DND-41 (cell line): ENCODE data around the gene TTC19.

Experiments used
- ATAC-seq: fragments of 200-7000 bp; cut with Tn5 transposase; 3 replicates; pipeline ENCODE4 v1.9.1; 2021; ENCODE audit warnings: low read depth; ENCODE audit not compliant: insufficient read depth
- DNase-seq: peaks from one replicate; pipeline ENCODE4 v3.0.0-alpha.2; 2020
- H2AFZ ChIP-seq: 2 replicates; pipeline ENCODE4 v1.6.0; 2012; ENCODE audit warnings: low read depth, low read length
- H3K27ac ChIP-seq: 2 replicates; pipeline ENCODE4 v1.5.1; 2012; ENCODE audit warnings: low read length, inconsistent platforms
- H3K27me3 ChIP-seq: fragments of 200-600 bp; sonication (generic); 2 replicates; pipeline ENCODE4 v1.6.0; 2012; ENCODE audit warnings: low read length, mild to moderate bottlenecking, inconsistent platforms; ENCODE audit not compliant: insufficient read depth, poor library complexity
- H3K36me3 ChIP-seq: 2 replicates; pipeline ENCODE4 v1.5.1; 2012; ENCODE audit warnings: low read length, inconsistent platforms; ENCODE audit not compliant: insufficient read depth
- H3K4me1 ChIP-seq: 2 replicates; pipeline ENCODE4 v1.5.1; 2012; ENCODE audit warnings: mild to moderate bottlenecking, low read length; ENCODE audit not compliant: insufficient read depth
- H3K4me2 ChIP-seq: 2 replicates; pipeline ENCODE4 v1.6.0; 2012; ENCODE audit warnings: mild to moderate bottlenecking, moderate library complexity, low read length, inconsistent platforms; ENCODE audit not compliant: insufficient read depth
- H3K4me3 ChIP-seq, 2 experiments: fragments of 200-600 bp in 1 of 2; shearing (Covaris generic) in 1 of 2; 2 replicates each; pipeline ENCODE4 v1.5.1; 2012 to 2016; ENCODE audit warnings: inconsistent platforms in 2 of 2, low read length in 2 of 2, mild to moderate bottlenecking in 2 of 2, low read depth in 1 of 2, moderate library complexity in 1 of 2
- H3K79me2 ChIP-seq: 2 replicates; pipeline ENCODE4 v1.6.0; 2012; ENCODE audit warnings: low read length, inconsistent platforms; ENCODE audit not compliant: insufficient read depth
- H3K9ac ChIP-seq: 2 replicates; pipeline ENCODE4 v1.6.0; 2012; ENCODE audit warnings: low read depth, mild to moderate bottlenecking, inconsistent platforms, low read length, moderate library complexity
- H3K9me3 ChIP-seq: 2 replicates; pipeline ENCODE4 v1.5.1; 2012; ENCODE audit warnings: low read length, moderate library complexity, mild to moderate bottlenecking, inconsistent platforms; ENCODE audit not compliant: insufficient read depth, severe bottlenecking
- H4K20me1 ChIP-seq: 2 replicates; pipeline ENCODE4 v1.6.0; 2012; ENCODE audit warnings: low read length; ENCODE audit not compliant: insufficient read depth
- EZH2 ChIP-seq: IDR thresholded peaks from 3 replicates; pipeline ENCODE4 v1.6.1; 2012; ENCODE audit warnings: borderline replicate concordance, low read depth, mild to moderate bottlenecking, moderate library complexity, low read length, inconsistent platforms; ENCODE audit not compliant: severe bottlenecking
- TF ChIP-seq, protein P1 (sequence below): IDR thresholded peaks from 2 replicates; pipeline ENCODE4 v1.5.1; 2012; ENCODE audit warnings: borderline replicate concordance, low read length, moderate library complexity, mild to moderate bottlenecking; ENCODE audit not compliant: poor library complexity, severe bottlenecking; ENCODE audit errors: extremely low read depth

The TTC19 gene

DNA sequence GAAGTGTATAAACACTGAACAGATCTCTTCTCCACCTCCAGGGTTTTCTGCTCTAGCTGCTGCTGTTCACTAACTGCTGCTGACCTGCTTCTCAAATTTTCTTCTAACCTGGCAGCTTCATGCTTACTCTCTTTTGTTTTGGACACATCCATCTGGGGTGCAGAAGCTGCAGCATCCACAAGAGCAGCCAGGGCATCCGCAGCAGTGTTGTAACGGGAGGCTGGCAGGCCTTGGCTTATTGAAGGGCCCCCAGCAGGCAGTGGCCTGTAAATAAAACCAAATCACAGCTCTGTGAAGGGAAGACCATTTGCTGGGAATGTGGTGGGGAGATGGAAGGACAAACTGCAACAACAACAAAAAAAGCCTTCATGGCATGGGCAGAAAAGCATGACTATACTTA lies 62.0 kb downstream of the TTC19 start:
- Histone ChIP-seq H3K27me3 (no peaks in the 10 kb centered on the region), H3K4me1 (no peaks in the 10 kb centered on the region), H4K20me1 (no peaks in the 10 kb centered on the region), H3K4me2 (no peak overlapping the region), H3K79me2 (no peaks in the 10 kb centered on the region), H3K27ac (no peak overlapping the region), H3K4me3 (no peak overlapping the region), H3K9ac (no peak overlapping the region), H2AFZ (no peak overlapping the region), H3K9me3 (no peaks in the 10 kb centered on the region), H3K36me3 (peaks cover 94% of the 10 kb centered on the region)
- ATAC-seq (no peak), DNase-seq (no peak)
- no peak for TF ChIP-seq EZH2
- TF ChIP-seq, protein P1, sequence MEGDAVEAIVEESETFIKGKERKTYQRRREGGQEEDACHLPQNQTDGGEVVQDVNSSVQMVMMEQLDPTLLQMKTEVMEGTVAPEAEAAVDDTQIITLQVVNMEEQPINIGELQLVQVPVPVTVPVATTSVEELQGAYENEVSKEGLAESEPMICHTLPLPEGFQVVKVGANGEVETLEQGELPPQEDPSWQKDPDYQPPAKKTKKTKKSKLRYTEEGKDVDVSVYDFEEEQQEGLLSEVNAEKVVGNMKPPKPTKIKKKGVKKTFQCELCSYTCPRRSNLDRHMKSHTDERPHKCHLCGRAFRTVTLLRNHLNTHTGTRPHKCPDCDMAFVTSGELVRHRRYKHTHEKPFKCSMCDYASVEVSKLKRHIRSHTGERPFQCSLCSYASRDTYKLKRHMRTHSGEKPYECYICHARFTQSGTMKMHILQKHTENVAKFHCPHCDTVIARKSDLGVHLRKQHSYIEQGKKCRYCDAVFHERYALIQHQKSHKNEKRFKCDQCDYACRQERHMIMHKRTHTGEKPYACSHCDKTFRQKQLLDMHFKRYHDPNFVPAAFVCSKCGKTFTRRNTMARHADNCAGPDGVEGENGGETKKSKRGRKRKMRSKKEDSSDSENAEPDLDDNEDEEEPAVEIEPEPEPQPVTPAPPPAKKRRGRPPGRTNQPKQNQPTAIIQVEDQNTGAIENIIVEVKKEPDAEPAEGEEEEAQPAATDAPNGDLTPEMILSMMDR: no peak

DNA sequence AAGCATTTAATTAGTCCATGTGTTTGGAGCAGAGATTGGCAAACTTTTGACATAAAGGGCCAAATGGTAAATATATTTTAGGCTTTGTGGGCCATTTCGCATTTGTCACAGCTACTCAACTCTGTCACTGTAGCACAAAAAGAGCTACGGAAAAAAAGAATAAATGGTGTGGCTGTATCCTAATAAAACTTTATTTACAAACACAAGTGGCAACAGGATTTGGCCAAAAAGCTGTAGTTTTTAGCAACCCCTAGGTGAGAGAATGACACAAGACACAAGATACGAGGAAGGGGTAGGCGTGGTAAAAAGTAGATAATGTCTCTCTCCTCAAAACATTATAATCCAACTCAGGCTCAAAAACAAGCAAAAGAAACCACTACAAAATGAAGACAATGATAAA lies 66.5 kb downstream of the TTC19 start:
- no peak overlapping the region for H3K27ac ChIP-seq
- H3K4me1 ChIP-seq: no peaks in the 10 kb centered on the region
- no peak overlapping the region for H2AFZ ChIP-seq
- H3K36me3 ChIP-seq: peaks cover 95% of the 10 kb centered on the region
- no peaks in the 10 kb centered on the region for H3K79me2 ChIP-seq
- ATAC-seq: no peak
- H3K4me3 ChIP-seq: no peak overlapping the region
- no peak for DNase-seq
- H3K9me3 ChIP-seq: no peaks in the 10 kb centered on the region
- H4K20me1 ChIP-seq: no peaks in the 10 kb centered on the region
- no peak for TF ChIP-seq EZH2
- TF ChIP-seq, protein P1: no peak
- no peak overlapping the region for H3K4me2 ChIP-seq
- H3K9ac ChIP-seq: no peak overlapping the region
- H3K27me3 ChIP-seq: no peaks in the 10 kb centered on the region

DNA sequence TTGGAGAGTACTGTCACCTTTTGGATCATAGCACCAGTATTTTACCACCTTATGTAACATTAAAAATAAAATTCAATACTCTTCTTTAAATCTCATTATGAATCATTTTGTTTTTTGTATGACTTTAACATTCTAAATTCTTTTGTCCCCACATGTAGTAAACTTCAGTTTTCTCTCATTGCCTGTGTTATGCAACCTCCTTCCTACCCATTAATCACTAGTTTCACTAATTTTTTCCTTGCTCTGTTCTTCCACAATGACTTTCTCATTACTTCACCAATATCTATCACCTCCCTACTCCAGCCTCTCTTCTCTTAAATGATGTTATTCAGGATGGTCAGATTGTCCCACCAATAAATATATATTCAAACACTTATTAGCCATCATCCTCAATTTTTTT lies 68.7 kb downstream of the TTC19 start:
- TF ChIP-seq, protein P1: no peak
- no peak for TF ChIP-seq EZH2
- H3K9ac ChIP-seq: no peak overlapping the region
- no peak for DNase-seq
- H3K4me1 ChIP-seq: no peaks in the 10 kb centered on the region
- no peak overlapping the region for H3K4me3 ChIP-seq
- H3K9me3 ChIP-seq: no peaks in the 10 kb centered on the region
- H3K36me3 ChIP-seq: peaks cover 95% of the 10 kb centered on the region
- no peaks in the 10 kb centered on the region for H3K27me3 ChIP-seq
- no peak for ATAC-seq
- H4K20me1 ChIP-seq: no peaks in the 10 kb centered on the region
- no peaks in the 10 kb centered on the region for H3K79me2 ChIP-seq
- H3K27ac ChIP-seq: no peak overlapping the region
- H3K4me2 ChIP-seq: no peak overlapping the region
- H2AFZ ChIP-seq: no peak overlapping the region

DNA sequence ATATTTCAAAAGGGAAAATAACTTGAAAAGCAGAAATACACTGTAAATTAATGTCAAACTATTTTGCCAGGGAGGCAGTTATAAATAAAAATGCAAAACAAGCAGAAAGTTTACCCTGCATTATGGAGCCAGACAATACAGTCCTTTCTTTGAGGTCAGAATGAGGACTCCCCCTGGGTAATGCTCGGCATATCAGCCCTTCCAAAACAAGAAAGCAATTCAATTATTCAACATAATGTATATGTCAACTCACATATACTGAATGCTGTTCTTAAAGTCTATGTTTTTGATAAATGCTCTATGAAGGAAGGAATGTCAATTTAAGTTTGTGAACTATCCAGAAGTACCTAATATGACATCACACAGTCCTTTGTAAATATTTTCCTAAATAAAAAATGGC lies 72.4 kb downstream of the TTC19 start:
- no peak for DNase-seq

More for the DNA sequence above, 72.4 kb downstream of the TTC19 start:
- Histone ChIP-seq H3K27ac (no peak overlapping the region), H3K4me2 (no peak overlapping the region), H3K79me2 (no peaks in the 10 kb centered on the region), H3K4me3 (no peak overlapping the region), H4K20me1 (no peaks in the 10 kb centered on the region), H3K36me3 (peaks cover 93% of the 10 kb centered on the region), H3K27me3 (no peaks in the 10 kb centered on the region), H3K9me3 (no peaks in the 10 kb centered on the region), H3K9ac (no peak overlapping the region), H3K4me1 (no peaks in the 10 kb centered on the region), H2AFZ (no peak overlapping the region)
- TF ChIP-seq, protein P1: no peak
- no peak for TF ChIP-seq EZH2
- no peak for ATAC-seq
